Measurements from ENCODE around the gene SAMD8.
"Not testable (repeated sequence)": the region's sequence is repeated elsewhere in the genome, so short reads cannot be mapped to it uniquely, and the experiment has no call there.

The SAMD8 gene

GRCh38 chr10:75086278-75086934 lies 25.1 kb upstream of the SAMD8 start:
- DNase-seq: no peak

DNA sequence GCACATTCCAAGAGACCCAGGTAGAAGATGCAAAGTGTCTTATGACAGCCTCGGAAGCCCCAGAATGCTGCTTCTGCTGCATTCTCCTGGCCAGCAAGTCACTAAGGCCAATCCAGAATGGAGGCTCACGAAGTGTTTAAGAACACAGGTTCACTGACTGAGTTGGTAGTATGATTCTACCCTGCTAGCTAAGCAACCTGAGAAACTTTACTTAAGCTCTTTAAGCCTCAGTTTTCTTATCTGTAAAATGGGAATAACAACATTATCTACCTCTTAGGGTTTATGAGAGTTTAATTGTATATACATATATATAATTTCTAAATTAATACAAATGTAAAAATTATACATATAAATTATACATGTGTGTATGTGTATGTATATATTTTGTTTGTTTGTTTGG lies 22.8 kb upstream of the SAMD8 start:
- no peak for DNase-seq

DNA sequence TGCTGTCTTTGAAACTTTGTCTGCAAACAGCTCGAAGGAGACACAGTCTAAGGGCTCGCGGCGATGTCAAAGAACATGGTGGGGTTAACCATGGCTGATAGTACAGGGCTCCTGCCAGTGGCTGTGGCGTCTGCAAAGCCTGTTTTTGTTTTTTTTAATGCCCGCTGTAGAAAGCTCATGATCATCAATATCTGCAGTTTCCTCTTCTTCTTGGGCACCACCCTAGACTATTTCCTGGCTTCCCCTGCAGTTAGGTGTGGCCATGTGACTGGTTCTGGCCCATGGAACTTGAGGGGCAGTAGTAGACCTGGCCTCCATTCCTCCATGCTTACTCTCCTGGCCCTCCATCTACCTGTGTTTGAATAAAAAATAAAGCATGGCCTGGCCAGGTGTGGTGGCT lies 21.8 kb upstream of the SAMD8 start:
- DNase-seq: no peak

DNA sequence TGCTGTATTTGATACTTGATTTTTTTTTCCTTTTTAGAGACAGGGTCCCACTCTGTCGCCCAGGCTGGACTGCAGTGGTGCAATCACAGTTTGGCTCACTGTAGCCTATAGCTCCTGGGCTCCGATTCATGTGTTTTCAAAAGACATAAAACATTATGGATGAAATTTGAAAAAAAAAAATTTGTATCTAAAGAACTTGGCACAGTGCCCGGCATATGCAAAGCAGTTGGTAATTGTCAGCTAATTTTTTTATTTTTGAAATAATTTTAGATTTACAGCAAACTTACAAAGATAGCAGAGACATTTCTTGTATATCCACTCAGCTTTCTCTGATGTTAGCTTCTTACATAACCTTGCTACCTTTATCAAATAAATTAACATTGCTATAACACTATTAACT lies 20.3 kb upstream of the SAMD8 start:
- no peak for DNase-seq

DNA sequence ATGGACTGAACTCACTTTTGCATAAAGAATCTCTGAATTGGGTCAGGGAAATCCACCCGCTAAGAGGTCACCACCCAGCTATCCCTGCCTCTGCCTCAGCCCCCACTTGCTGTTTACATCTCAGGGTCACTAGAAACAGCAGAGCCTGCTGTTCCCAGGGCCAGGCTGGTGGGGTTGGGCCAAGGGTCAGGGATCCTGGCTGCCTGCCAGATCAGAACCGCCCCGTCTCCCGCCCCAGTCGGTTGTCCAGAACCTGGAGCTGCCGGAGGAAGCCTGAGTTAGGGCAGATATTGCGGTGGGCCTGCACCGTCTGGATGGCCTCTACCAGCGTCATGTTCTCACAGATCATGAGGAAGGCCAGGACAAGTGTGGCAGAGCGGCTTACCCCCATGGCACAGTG lies 17.0 kb upstream of the SAMD8 start:
- DNase-seq: no peak

GRCh38 chr10:75095631-75096030 lies 15.8 kb upstream of the SAMD8 start:
- DNase-seq: no peak

GRCh38 chr10:75096749-75097148 lies 14.7 kb upstream of the SAMD8 start:
- DNase-seq: no peak

GRCh38 chr10:75097666-75098285 lies 13.7 kb upstream of the SAMD8 start:
- DNase-seq: no peak

- no peak for DNase-seq
Measured at GRCh38 chr10:75098902-75099673, 12.4 kb upstream of the SAMD8 start.

DNA sequence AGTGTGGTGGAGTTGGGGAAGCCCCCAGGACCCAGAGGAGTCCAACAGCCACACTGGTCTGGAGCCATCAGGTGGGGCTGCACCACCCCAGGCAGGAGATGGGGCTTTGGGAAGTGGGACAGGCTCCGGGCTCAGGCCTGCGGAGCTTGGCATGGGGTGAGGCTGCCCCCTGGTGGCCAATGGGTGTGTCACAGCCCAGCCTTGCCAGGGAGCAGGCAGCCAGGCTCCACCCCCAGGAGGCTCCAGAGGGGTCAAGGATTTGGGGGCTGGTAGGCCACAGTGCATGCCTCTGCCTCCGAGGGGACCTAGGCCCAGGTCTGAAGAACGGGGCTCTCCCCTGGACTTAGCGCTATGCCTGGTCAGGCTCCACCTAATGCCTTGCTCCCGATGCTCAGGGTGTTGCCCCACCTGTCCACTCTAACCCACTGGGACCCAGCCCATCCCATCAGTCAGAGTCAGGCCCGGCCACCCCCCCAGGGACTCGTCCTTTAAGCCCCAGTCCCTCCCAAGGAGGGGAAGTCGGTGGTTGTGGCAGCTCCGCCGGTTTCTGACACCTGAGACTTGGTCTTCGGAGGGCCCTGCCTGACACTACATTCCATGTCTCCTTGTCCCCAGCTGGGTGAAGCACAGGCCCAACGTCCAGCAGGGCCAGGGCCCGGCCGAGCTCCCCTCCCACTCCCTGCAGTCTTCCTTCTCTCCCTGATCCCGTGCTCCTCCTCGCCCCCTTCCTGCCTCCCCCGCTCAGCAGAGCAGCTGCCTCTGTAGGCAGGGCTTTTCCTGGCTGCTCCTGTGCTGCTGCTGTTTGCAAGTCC lies 11.3 kb upstream of the SAMD8 start:
- peak; percentile 83 for DNase-seq

- no peak for DNase-seq
Measured at GRCh38 chr10:75100764-75101291, 10.6 kb upstream of the SAMD8 start.

DNA sequence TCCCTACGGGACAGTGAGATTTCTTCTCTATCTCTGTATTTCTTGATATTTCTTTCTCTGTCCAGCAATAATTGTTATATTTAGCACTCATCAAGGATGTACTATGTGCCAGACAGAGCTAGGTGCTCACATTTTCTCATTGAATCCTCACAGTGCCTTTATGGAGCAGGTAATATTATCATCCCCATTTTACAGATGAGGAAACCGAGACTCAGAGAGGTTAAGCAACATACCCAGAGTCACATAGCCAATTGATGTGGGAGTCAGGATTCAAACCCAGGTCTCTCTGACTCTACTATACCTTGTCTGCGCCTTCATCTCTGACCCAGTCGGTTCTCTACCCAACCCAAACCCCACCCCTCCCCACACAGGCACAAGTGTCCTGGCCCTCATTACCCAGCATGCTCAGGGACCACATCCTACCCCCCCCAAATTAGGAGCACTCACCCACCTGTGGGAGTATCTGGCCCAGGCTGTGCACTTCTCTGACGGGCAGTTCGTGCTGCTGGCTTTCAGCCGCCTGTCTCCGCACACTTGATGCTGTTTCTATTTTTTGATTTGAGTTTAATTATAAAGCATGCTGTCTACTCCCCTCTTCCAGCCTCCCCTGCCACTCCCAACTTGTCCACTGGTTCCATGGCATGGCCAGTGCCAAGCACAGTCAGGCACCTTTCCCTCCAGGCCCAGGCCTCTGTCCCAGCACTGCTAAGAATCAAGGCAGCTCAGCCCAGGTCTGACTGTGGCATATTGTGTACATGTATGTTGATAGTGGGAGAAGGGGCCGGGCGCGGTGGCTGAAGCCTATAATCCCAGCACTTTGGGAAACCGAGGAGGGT lies 9.8 kb upstream of the SAMD8 start:
- DNase-seq: no peak

- no peak for DNase-seq
Measured at GRCh38 chr10:75102830-75103673, 8.4 kb upstream of the SAMD8 start.

GRCh38 chr10:75103881-75104686 lies 7.4 kb upstream of the SAMD8 start:
- no peak for DNase-seq

DNA sequence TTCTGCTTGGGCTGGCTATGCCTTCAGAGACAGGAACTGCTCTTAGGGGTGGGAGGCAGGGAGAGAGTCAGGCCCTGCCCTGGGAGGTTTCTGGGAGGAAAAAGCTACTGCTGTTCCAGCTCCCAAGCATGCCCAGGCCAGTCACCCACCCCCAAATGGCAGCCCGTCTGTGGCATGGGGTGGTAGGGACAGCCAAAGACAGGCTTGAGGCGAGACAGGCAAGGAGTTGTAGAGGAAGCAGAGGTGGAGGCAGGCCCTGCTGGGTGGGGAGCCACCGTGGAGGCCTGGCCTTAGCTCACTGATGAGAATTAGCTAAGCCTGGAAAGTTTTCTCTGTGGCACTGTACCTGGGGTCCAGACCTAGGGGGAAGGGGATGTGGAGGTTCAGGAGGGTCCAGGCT lies 6.6 kb upstream of the SAMD8 start:
- no peak for DNase-seq

GRCh38 chr10:75105576-75106197 lies 5.8 kb upstream of the SAMD8 start:
- DNase-seq: no peak

DNA sequence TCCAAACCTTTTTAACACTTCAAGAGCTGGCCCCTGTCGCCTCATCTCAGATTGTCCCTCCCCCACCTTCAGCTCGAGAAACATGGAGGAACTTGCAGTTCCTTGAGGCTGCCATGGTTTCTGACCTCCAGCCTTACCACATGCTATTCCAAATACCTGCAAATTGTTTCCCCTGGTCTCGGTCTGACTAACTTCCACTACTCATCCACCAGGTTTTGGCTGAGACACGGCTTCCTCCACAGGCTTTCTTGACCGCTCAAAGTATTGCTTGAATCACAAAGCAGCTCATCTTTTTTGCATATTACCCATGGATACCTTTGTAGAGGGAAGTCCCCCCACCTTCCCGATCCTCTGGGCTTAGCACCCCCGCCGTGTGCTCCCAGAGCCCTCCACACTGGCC lies 5.2 kb upstream of the SAMD8 start:
- no peak for DNase-seq

GRCh38 chr10:75106891-75107290 lies 4.6 kb upstream of the SAMD8 start:
- not testable (repeated sequence) for DNase-seq

- DNase-seq: no peak
Measured at GRCh38 chr10:75107756-75108683, 3.4 kb upstream of the SAMD8 start.
